IMR-90 (cell line): Measurements from ENCODE around the gene ADGRG3. TPM values are rescaled to one million over a fixed set of nuclear protein-coding genes. Genes with fewer than 3 reads are reported as not detected.

Source experiments
- ATAC-seq: fragments of 200-7000 bp; cut with Tn5 transposase; 2 replicates; pipeline ENCODE4 v1.9.1; 2020; ENCODE audit warnings: low read depth, mild to moderate bottlenecking, moderate library complexity
- BruUV-seq: library from RNA; stranded (reverse); fragments of 400-500 nt; replicated peaks from 2 replicates; lab custom pipeline; 2021; lab: Mats Ljungman, UMichigan
- CTCF ChIA-PET: fragments of 300-600 bp; formaldehyde crosslinking; extraction: SDS; loops from one replicate; lab custom pipeline; 2021; ENCODE audit warnings: antibody characterized with exemption; lab: Yijun Ruan, JAX
- POLR2A ChIA-PET: fragments of 300-600 bp; sonication (Branson Sonifier 250); formaldehyde crosslinking; loops from one replicate; lab custom pipeline; 2022; ENCODE audit warnings: antibody characterized with exemption; ENCODE audit not compliant: unreplicated experiment; lab: Charles Lee
- DNase-seq: peaks from one replicate; pipeline ENCODE4 v3.0.0; 2013
- H2AFZ ChIP-seq: replicated peaks from 2 replicates; pipeline ENCODE3; 2013; ENCODE audit warnings: low read length, mild to moderate bottlenecking; ENCODE audit not compliant: poor library complexity
- H2AK5ac ChIP-seq: 2 replicates; pipeline ENCODE4 v1.6.1; 2013; ENCODE audit warnings: low read depth, low read length, inconsistent platforms
- H2AK9ac ChIP-seq: replicated peaks from 2 replicates; pipeline ENCODE3; 2013; ENCODE audit warnings: mild to moderate bottlenecking, low read depth, low read length, moderate library complexity; ENCODE audit not compliant: poor library complexity
- H2BK120ac ChIP-seq: 2 replicates; pipeline ENCODE4 v1.6.1; 2013; ENCODE audit warnings: low read depth, low read length, inconsistent platforms
- H2BK15ac ChIP-seq: 3 replicates; pipeline ENCODE4 v1.6.1; 2013; ENCODE audit warnings: low read depth, low read length, inconsistent platforms
- H2BK20ac ChIP-seq: 2 replicates; pipeline ENCODE4 v1.6.1; 2013; ENCODE audit warnings: low read depth, mild to moderate bottlenecking, inconsistent platforms, low read length, moderate library complexity
- H2BK5ac ChIP-seq: 2 replicates; pipeline ENCODE4 v1.6.1; 2013; ENCODE audit warnings: mild to moderate bottlenecking, low read depth, low read length, inconsistent platforms; ENCODE audit not compliant: poor library complexity, severe bottlenecking
- H3K14ac ChIP-seq: replicated peaks from 2 replicates; pipeline ENCODE4 v1.6.1; 2013; ENCODE audit warnings: low read depth, low read length, inconsistent platforms
- H3K18ac ChIP-seq: 2 replicates; pipeline ENCODE4 v1.6.1; 2013; ENCODE audit warnings: low read depth, low read length, control low read depth
- H3K23ac ChIP-seq: 2 replicates; pipeline ENCODE4 v1.6.1; 2013; ENCODE audit warnings: low read depth, low read length, inconsistent platforms
- H3K27ac ChIP-seq: 2 replicates; pipeline ENCODE4 v1.5.1; 2013; ENCODE audit warnings: mild to moderate bottlenecking, control low read depth, low read length; ENCODE audit not compliant: insufficient read depth
- H3K27me3 ChIP-seq: 2 replicates; pipeline ENCODE4 v1.6.1; 2013; ENCODE audit warnings: low read length; ENCODE audit not compliant: control insufficient read depth, insufficient read depth
- H3K36me3 ChIP-seq: 2 replicates; pipeline ENCODE4 v1.6.1; 2013; ENCODE audit warnings: low read length, mixed read lengths; ENCODE audit not compliant: control insufficient read depth, insufficient read depth
- H3K4ac ChIP-seq: 2 replicates; pipeline ENCODE4 v1.6.1; 2013; ENCODE audit warnings: low read depth, low read length, inconsistent platforms
- H3K4me1 ChIP-seq: 2 replicates; pipeline ENCODE4 v1.6.1; 2013; ENCODE audit warnings: low read length, mixed read lengths; ENCODE audit not compliant: control insufficient read depth, insufficient read depth
- H3K4me2 ChIP-seq: 2 replicates; pipeline ENCODE4 v1.6.1; 2013; ENCODE audit warnings: low read depth, mild to moderate bottlenecking, control low read depth, low read length, moderate library complexity
- H3K4me3 ChIP-seq: 2 replicates; pipeline ENCODE4 v1.5.1; 2013; ENCODE audit warnings: low read depth, mild to moderate bottlenecking, control low read depth, low read length, moderate library complexity; ENCODE audit not compliant: insufficient read depth
- H3K56ac ChIP-seq: 2 replicates; pipeline ENCODE4 v1.6.1; 2013; ENCODE audit warnings: low read length, inconsistent platforms; ENCODE audit not compliant: insufficient read depth; ENCODE audit errors: extremely low read depth
- H3K79me1 ChIP-seq, 2 experiments: 2 replicates each; pipeline ENCODE4 v1.6.1; 2013; ENCODE audit warnings: low read length in 2 of 2, inconsistent platforms in 1 of 2, low read depth in 1 of 2
- H3K9ac ChIP-seq: 2 replicates; pipeline ENCODE4 v1.6.1; 2013; ENCODE audit warnings: low read depth, low read length, control low read depth
- H3K9me1 ChIP-seq: 2 replicates; pipeline ENCODE4 v1.6.1; 2013; ENCODE audit warnings: low read length, inconsistent platforms; ENCODE audit not compliant: insufficient read depth
- H3K9me3 ChIP-seq: 2 replicates; pipeline ENCODE4 v1.6.1; 2013; ENCODE audit warnings: low read length; ENCODE audit not compliant: control insufficient read depth, insufficient read depth
- H4K20me1 ChIP-seq: 2 replicates; pipeline ENCODE4 v1.6.1; 2013; ENCODE audit warnings: low read length, inconsistent platforms; ENCODE audit not compliant: insufficient read depth
- H4K5ac ChIP-seq: 2 replicates; pipeline ENCODE4 v1.6.1; 2013; ENCODE audit warnings: mild to moderate bottlenecking, low read depth, low read length, control low read depth
- H4K8ac ChIP-seq, 2 experiments: 2 replicates each; pipeline ENCODE4 v1.6.1; 2013; ENCODE audit warnings: low read depth in 2 of 2, low read length in 2 of 2, control low read depth in 1 of 2, inconsistent platforms in 1 of 2
- H4K91ac ChIP-seq: 2 replicates; pipeline ENCODE4 v1.6.1; 2013; ENCODE audit warnings: low read depth, low read length, inconsistent platforms; ENCODE audit not compliant: insufficient read depth
- BHLHE40 ChIP-seq: fragments of 150-350 bp; IDR thresholded peaks from 2 replicates; pipeline ENCODE4 v1.6.1; 2016; ENCODE audit warnings: mild to moderate bottlenecking, low read depth, low read length
- CEBPB ChIP-seq: IDR thresholded peaks from 2 replicates; pipeline ENCODE4 v1.6.1; 2012; ENCODE audit warnings: low read depth, low read length, improper control_type of control experiment
- CTCF ChIP-seq: conservative IDR thresholded peaks from 2 replicates; pipeline ENCODE4 v1.5.1; 2012; ENCODE audit warnings: mild to moderate bottlenecking, low read depth, low read length, improper control_type of control experiment
- ELK1 ChIP-seq: fragments of 150-350 bp; IDR thresholded peaks from 2 replicates; pipeline ENCODE4 v1.6.1; 2016; ENCODE audit warnings: low read depth, mild to moderate bottlenecking, low read length, moderate library complexity, borderline replicate concordance
- FOS ChIP-seq: fragments of 150-350 bp; IDR thresholded peaks from 2 replicates; pipeline ENCODE4 v1.6.1; 2016; ENCODE audit warnings: low read depth, low read length
- MAFK ChIP-seq: IDR thresholded peaks from 2 replicates; pipeline ENCODE4 v1.6.1; 2012; ENCODE audit warnings: low read depth, low read length, improper control_type of control experiment
- MAZ ChIP-seq: IDR thresholded peaks from 2 replicates; pipeline ENCODE4 v1.6.1; 2012; ENCODE audit warnings: low read depth, mild to moderate bottlenecking, low read length, improper control_type of control experiment, moderate library complexity, borderline replicate concordance
- MXI1 ChIP-seq: IDR thresholded peaks from 2 replicates; pipeline ENCODE4 v1.6.1; 2012; ENCODE audit warnings: low read depth, mild to moderate bottlenecking, low read length, moderate library complexity, borderline replicate concordance
- NFE2L2 ChIP-seq: fragments of 150-350 bp; IDR thresholded peaks from 2 replicates; pipeline ENCODE4 v1.6.1; 2016; ENCODE audit warnings: low read depth, mild to moderate bottlenecking, low read length
- POLR2A ChIP-seq: IDR thresholded peaks from 2 replicates; pipeline ENCODE4 v1.6.1; 2012; ENCODE audit warnings: mild to moderate bottlenecking, low read depth, low read length
- RAD21 ChIP-seq: IDR thresholded peaks from 2 replicates; pipeline ENCODE4 v1.6.1; 2012; ENCODE audit warnings: low read length, improper control_type of control experiment
- RCOR1 ChIP-seq: IDR thresholded peaks from 2 replicates; pipeline ENCODE4 v1.6.1; 2012; ENCODE audit warnings: mild to moderate bottlenecking, low read length, improper control_type of control experiment; ENCODE audit not compliant: insufficient replicate concordance
- RFX5 ChIP-seq: IDR thresholded peaks from 2 replicates; pipeline ENCODE4 v1.8.0; 2012; ENCODE audit warnings: low read depth, mild to moderate bottlenecking, low read length, moderate library complexity
- SMC3 ChIP-seq: fragments of 150-350 bp; IDR thresholded peaks from 2 replicates; pipeline ENCODE4 v1.6.1; 2016; ENCODE audit warnings: low read depth, mild to moderate bottlenecking, antibody characterized with exemption, low read length, moderate library complexity
- USF2 ChIP-seq: fragments of 150-350 bp; IDR thresholded peaks from 2 replicates; pipeline ENCODE4 v1.6.1; 2017; ENCODE audit warnings: mild to moderate bottlenecking, antibody characterized with exemption, low read length, low read depth
- WGBS, 2 experiments: methylation state at CpG; one replicate each; pipeline versions ENCODE4 v1.1.5 to v1.1.7; 2013; ENCODE audit warnings: missing lambda C conversion rate in 2 of 2; ENCODE audit not compliant: insufficient read length in 1 of 2; ENCODE audit errors: extremely low coverage in 2 of 2; 5-methylcytosine and 5-hydroxymethylcytosine counted together
- dilution Hi-C: fragments of 300-500 bp; cut with HindIII; formaldehyde crosslinking; loops from one replicate; pipeline ENCODE4 v1.14.3; 2018; ENCODE audit warnings: low sequenced_read_pairs; ENCODE audit not compliant: unreplicated experiment
- in situ Hi-C: fragments of 300-500 bp; cut with MboI; formaldehyde crosslinking; loops from 3 replicates; pipeline ENCODE4 v1.14.3; 2019; ENCODE audit warnings: low sequenced_read_pairs, inconsistent platforms, mixed read lengths
- intact Hi-C: fragments of 100-400 bp; cut with micrococcal nuclease; formaldehyde crosslinking; loops from 2 replicates; pipeline ENCODE4 v1.10.0; 2022
- polyA plus RNA-seq, 3 experiments: library from polyadenylated mRNA; depleted of rRNA; stranded (reverse); fragments of >200 nt; gene quantifications; 2 replicates each; pipeline ENCODE4 v1.2.3, GENCODE V29; 2012; ENCODE audit warnings: low replicate concordance in 1 of 3
- total RNA-seq: library from RNA; depleted of rRNA; stranded (reverse); fragments of >200 nt; gene quantifications from 2 replicates; pipeline ENCODE4 v1.2.3, GENCODE V29; 2012

ADGRG3 gene
- total and polyA plus RNA-seq, 2 of the 4 experiments (the other 2 are of a cell fraction), result not detected

- intact Hi-C loops (no loop called here), in situ Hi-C loops (no loop called here), dilution Hi-C loops (no loop called here)
- Histone ChIP-seq H2AK5ac (no peak overlapping the region), H2BK5ac (no peak overlapping the region), H3K18ac (no peak overlapping the region), H3K36me3 (no peaks in the 10 kb centered on the region), H4K8ac (no peak overlapping the region), H2AFZ (no peak overlapping the region), H3K9me3 (no peaks in the 10 kb centered on the region), H3K27me3 (peaks cover 70% of the 10 kb centered on the region), H2AK9ac (no peak overlapping the region), H4K20me1 (no peaks in the 10 kb centered on the region), H3K14ac (no peak overlapping the region), H2BK20ac (no peak overlapping the region), H2BK15ac (no peak overlapping the region), H2BK120ac (no peak overlapping the region), H4K91ac (no peak overlapping the region), H3K79me1 (no peaks in the 10 kb centered on the region), H3K4me2 (no peak overlapping the region), H3K4me1 (no peaks in the 10 kb centered on the region), H3K56ac (no peak overlapping the region), H3K23ac (no peak overlapping the region), H3K27ac (no peak overlapping the region), H3K9me1 (no peaks in the 10 kb centered on the region), H3K9ac (no peak overlapping the region), H4K5ac (no peak overlapping the region), H3K4me3 (no peak overlapping the region), H3K4ac (no peak overlapping the region)
- TF ChIP-seq RFX5, result no peak
- no peak for TF ChIP-seq MAZ
- no peak for TF ChIP-seq USF2
- TF ChIP-seq MXI1, result no peak
- TF ChIP-seq RCOR1, result no peak
- TF ChIP-seq ELK1, result no peak
- TF ChIP-seq BHLHE40, result no peak
- no peak for TF ChIP-seq CEBPB
- no peak for TF ChIP-seq RAD21
- no peak for TF ChIP-seq MAFK
- no peak for TF ChIP-seq CTCF
- no peak for TF ChIP-seq NFE2L2
- no peak for TF ChIP-seq FOS
- no peak for TF ChIP-seq SMC3
- TF ChIP-seq POLR2A, result no peak
- ChIA-PET CTCF (interaction anchor here (1.0 kb wide), 1 partner anchor 111 kb away, joined by 3 read pairs; no protein-coding TSS in a partner anchor), POLR2A (no interaction called here)
- ATAC-seq (no peak), DNase-seq (no peak)
- no TSS peak for BruUV-seq
- no CpG with 5 or more reads among the region's 3 CpGs for WGBS, 2 experiments
These were observed 19.3 kb downstream of the ADGRG3 start for GRCh38 chr16:57687363-57687929.
